Epithelial cell of esophagus (primary cell): Measurements from ENCODE around the gene UGGT2.

ENCODE experiments used
- DNase-seq: peaks from one replicate; pipeline ENCODE4 v3.0.0; 2010; ENCODE audit warnings: low read depth
- H3K4me3 ChIP-seq: 2 replicates; pipeline ENCODE4 v1.5.1; 2011; ENCODE audit warnings: mild to moderate bottlenecking, low read length, control low read depth
- CTCF ChIP-seq: IDR thresholded peaks from 2 replicates; pipeline ENCODE4 v1.5.1; 2011; ENCODE audit warnings: low read depth, mild to moderate bottlenecking, low read length, control low read depth, inconsistent platforms; ENCODE audit not compliant: insufficient read depth; ENCODE audit errors: missing control alignments

The UGGT2 gene

GRCh38 chr13:96053003-96053703 lies at the start of gene UGGT2:
Gene UGGT2, minus strand, starts transcription at chr13:96053401. Its CDS starts 89 bp downstream, at chr13:96053312.
- DNase-seq, result peak; percentile 94
- H3K4me3 ChIP-seq, result peak within 1 kb of the TSS; percentile 77
- no peak for TF ChIP-seq CTCF

- no peak for TF ChIP-seq CTCF
- H3K4me3 ChIP-seq, result no peak overlapping the region
- DNase-seq, result no peak
Observed at GRCh38 chr13:96100457-96101220, 47.4 kb upstream of the UGGT2 start.

GRCh38 chr13:96093296-96094006 lies 40.2 kb upstream of the UGGT2 start:
- no peak overlapping the region for H3K4me3 ChIP-seq
- DNase-seq, result peak; percentile 31
- no peak for TF ChIP-seq CTCF

- TF ChIP-seq CTCF, result no peak
- no peak for DNase-seq
- H3K4me3 ChIP-seq, result no peak overlapping the region
Observed at GRCh38 chr13:96091164-96092117, 38.2 kb upstream of the UGGT2 start.

GRCh38 chr13:96090240-96091101 lies 37.3 kb upstream of the UGGT2 start:
- no peak for TF ChIP-seq CTCF
- peak; percentile 8 for DNase-seq
- H3K4me3 ChIP-seq, result no peak overlapping the region
